Endothelial cell of hepatic sinusoid (primary cell): ENCODE measurements around the gene CELF5.
"Not testable (repeated sequence)": the region's sequence is repeated elsewhere in the genome, so short reads cannot be mapped to it uniquely, and the experiment has no call there.

Experiments
- in situ Hi-C: cut with HindIII; loops from 2 replicates; pipeline ENCODE4 v1.10.0; 2017; ENCODE audit warnings: low sequenced_read_pairs

Gene CELF5

GRCh38 chr19:3335431-3336350 is 111.2 kb downstream of the CELF5 start:
- in situ Hi-C loops: no loop called here

GRCh38 chr19:3336351-3336679 is 111.9 kb downstream of the CELF5 start:
- in situ Hi-C loops: no loop called here

- in situ Hi-C loops: no loop called here
These were observed 112.4 kb downstream of the CELF5 start for GRCh38 chr19:3336680-3337523.

DNA sequence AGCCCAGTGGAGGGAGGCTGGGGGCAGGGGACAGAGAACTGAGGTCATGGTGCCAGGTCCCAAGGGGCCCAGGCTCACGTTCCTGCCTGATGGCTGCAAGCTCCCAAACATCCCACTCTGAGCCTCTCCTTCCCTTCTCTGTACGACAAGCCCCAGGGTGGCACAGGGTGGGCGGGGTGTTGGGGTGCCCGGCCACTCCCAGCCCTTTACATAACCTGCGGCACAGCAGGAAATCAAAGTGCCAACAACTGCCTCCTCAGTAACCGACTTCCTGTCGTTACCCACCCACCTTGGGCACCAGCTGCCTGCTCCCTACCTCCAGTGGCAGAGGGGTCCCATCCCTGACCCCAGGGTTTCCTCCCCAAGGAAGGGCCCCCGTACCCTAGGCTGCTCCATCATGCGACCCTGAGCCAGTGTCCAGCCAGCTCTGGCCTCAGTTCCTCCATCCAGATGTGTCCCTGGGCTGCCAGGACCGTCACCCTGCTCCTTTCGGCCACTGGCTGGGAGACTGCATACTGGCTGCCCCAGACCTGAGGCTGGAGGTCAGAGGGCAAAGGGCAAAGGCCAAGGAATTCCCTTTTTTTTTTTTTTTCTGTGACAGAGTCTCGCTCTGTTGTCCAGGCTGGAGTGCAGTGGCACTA is 114.2 kb downstream of the CELF5 start:
- in situ Hi-C loops: no loop called here

DNA sequence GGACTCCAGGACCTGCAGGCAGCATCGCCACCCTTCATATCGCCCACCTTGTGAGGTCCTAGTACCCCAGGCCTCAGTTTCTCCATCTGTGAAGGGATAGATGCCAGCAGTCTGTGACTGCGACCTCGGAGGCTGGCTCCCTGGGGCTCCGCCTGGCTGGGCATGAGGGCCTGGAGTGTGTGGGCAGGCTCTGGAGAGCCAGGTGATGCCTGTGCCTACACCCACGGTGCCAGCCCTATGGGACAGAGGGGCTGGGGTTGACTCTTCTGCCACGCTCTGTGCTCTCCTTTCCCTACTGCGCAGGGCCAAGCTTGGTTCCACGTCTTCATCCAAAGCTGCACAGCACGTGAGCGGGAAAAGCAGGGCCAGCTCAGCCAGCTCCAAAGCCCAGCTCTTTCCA is 115.9 kb downstream of the CELF5 start:
- in situ Hi-C loops: no loop called here

- in situ Hi-C loops: no loop called here
These were observed 117.8 kb downstream of the CELF5 start for GRCh38 chr19:3342246-3342645.

- in situ Hi-C loops: not testable (repeated sequence)
These were observed 118.5 kb downstream of the CELF5 start for GRCh38 chr19:3342962-3343361.

DNA sequence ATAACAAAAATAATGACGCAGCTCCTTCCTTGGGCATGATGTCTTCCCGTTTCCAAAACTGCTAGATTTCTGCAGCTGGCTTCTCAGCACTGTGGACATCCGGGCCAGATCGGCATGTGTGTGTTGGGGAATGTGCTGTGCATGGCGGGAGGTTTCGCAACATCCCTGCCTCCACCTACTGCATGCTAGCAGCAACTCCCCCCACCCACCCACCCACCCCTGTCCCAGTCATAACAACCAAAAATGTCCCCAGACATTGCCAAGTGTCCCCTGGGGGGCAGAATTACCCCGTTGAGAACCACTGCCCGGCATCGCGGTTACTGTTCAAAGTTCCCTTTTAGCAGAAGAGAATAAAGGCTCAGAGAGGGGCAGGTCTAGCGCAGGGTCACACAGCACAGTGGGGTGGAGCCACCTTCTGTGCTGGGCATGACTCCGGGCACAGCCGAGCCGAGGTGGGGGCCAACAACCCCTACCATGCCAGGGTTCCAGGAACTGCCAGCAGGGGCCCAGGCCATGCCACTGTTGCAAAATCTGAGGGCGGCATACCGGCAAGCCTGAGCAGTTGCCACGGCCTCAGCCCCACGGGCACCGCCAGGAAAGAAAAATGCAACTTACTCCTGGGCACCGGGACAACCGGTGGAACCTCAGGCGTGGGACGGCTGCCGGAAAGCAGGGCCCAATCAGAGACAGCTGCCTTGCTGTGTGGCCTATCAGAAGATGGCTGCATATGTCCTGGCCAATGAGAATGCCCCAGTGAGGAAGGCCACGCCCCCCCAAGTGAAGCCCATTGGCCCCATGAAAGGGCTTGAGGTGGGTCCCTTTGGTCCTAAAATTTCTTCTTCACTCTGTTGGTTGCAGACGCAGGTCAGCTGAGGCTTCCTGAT is 119.4 kb downstream of the CELF5 start:
- in situ Hi-C loops: no loop called here

DNA sequence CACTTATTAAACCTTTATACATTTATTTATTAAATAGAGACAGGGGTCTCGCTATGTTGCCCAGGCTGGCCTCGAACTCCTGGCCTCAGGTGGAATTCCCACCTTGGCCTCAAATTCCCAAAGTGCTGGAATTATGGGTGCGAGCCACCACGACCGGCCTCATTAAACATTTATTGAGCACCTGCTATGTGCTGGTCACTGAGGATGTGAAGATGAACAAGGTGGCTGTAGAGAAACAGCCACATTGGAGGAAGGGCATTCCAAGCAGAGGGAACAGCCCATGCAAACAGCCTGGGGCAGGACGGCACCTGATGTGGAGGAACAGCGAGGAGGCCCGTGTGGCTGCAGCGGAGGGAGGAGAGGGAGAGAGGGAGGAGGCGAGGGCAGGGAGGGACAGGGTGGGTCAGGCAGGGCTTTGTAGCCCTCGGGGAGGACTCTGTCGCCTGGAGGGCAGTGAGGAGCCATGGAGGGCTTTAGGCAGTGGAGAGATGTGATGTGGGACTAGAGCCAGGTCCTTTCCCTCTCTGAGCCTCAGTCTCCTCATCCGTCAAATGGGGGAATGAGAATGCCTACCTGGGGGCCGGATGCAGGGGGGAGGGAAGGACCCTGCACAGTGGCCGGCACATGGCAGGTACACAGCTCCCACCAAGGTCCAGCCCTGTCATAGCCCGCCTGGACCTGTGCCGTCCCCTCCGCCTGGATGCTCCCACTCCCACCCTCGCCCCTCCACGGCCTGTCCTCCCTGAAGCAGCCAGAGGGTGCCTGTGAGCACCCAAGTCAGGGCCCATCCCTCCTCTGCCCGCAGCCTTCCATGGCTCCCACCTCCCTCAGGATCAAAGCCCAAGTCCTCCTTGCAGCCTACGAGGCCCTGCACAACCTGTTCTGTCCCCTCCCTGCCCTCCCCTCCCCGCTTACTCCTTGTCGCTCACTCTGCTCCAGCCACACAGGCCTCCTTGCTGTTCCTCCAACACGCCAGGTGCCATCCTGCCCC is 120.4 kb downstream of the CELF5 start:
- in situ Hi-C loops: no loop called here

DNA sequence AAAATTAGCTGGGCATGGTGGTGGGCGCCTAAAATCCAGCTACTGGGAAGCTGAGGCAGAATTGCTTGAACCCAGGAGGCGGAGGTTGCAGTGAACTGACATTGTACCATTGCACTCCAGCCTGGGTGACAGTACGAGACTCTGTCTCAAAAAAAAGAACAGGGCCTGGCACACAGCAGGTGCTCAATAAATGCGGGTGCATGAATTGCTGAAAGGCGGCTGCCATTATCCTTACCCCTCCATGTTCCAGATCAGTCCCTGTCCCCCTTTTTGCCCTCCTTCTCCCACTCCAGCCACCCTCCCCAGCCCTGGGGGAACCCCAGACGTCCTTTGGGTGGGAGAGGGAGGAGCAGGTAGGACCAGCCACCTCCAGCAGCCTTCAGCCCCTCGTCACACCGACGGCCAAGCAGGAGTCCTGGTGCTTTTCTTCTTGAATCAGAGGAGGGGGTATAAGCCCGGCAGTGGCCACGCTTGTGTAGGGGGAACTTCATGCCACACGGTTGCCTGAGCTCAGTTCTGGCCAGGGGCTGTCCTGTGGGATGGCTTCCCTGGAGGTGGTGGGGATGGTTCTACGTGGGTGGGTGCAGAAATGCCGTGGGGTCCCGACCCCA is 121.5 kb downstream of the CELF5 start:
- in situ Hi-C loops: no loop called here
